ENCODE data around the gene EREG.

EREG gene

GRCh38 chr4:74361671-74362070 is 3.3 kb upstream of the EREG start:
- Histone ChIP-seq H3K27me3 (ENCODE audit: insufficient read depth, low read depth) (no peaks in the 10 kb centered on the region), H3K79me2 (ENCODE audit: insufficient read depth, low read depth) (no peaks in the 10 kb centered on the region), H3K36me3 (ENCODE audit: insufficient read depth) (no peaks in the 10 kb centered on the region), H4K20me1 (ENCODE audit: insufficient read depth) (no peaks in the 10 kb centered on the region), H3K9ac (no peak overlapping the region), H3K4me3 (IDR thresholded peaks at IDR 0.05; ENCODE audit: insufficient read depth, low read depth, low read length) (no peak overlapping the region), H3K27ac (no peak overlapping the region), H2AFZ (ENCODE audit: low read depth) (no peak overlapping the region), H3K4me1 (ENCODE audit: low read depth, poor library complexity, severe bottlenecking) (peaks cover 12% of the 10 kb centered on the region), H3K4me2 (no peak overlapping the region)
- TF ChIP-seq CTCF (conservative IDR thresholded peaks at IDR 0.05; ENCODE audit: low read depth, low read length), result no peak

- no peaks in the 10 kb centered on the region for H3K36me3 ChIP-seq (ENCODE audit: insufficient read depth)
- no peak overlapping the region for H3K4me3 ChIP-seq (IDR thresholded peaks at IDR 0.05; ENCODE audit: insufficient read depth, low read depth, low read length)
- no peak overlapping the region for H3K27ac ChIP-seq
- H4K20me1 ChIP-seq (ENCODE audit: insufficient read depth), result no peaks in the 10 kb centered on the region
- peaks cover 19% of the 10 kb centered on the region for H3K4me1 ChIP-seq (ENCODE audit: low read depth, poor library complexity, severe bottlenecking)
- H2AFZ ChIP-seq (ENCODE audit: low read depth), result no peak overlapping the region
- no peaks in the 10 kb centered on the region for H3K27me3 ChIP-seq (ENCODE audit: insufficient read depth, low read depth)
- no peak for TF ChIP-seq CTCF (conservative IDR thresholded peaks at IDR 0.05; ENCODE audit: low read depth, low read length)
- no peaks in the 10 kb centered on the region for H3K79me2 ChIP-seq (ENCODE audit: insufficient read depth, low read depth)
- H3K4me2 ChIP-seq, result no peak overlapping the region
- H3K9ac ChIP-seq, result no peak overlapping the region
These were observed 2.6 kb upstream of the EREG start for GRCh38 chr4:74362347-74362746.

- no peak for TF ChIP-seq CTCF (conservative IDR thresholded peaks at IDR 0.05; ENCODE audit: low read depth, low read length)
- Histone ChIP-seq H3K4me1 (ENCODE audit: low read depth, poor library complexity, severe bottlenecking) (peaks cover 19% of the 10 kb centered on the region), H2AFZ (ENCODE audit: low read depth) (no peak overlapping the region), H3K27me3 (ENCODE audit: insufficient read depth, low read depth) (no peaks in the 10 kb centered on the region), H3K9ac (no peak overlapping the region), H4K20me1 (ENCODE audit: insufficient read depth) (no peaks in the 10 kb centered on the region), H3K27ac (no peak overlapping the region), H3K36me3 (ENCODE audit: insufficient read depth) (no peaks in the 10 kb centered on the region), H3K4me2 (no peak overlapping the region), H3K4me3 (IDR thresholded peaks at IDR 0.05; ENCODE audit: insufficient read depth, low read depth, low read length) (no peak overlapping the region), H3K79me2 (ENCODE audit: insufficient read depth, low read depth) (no peaks in the 10 kb centered on the region)
These were observed 691 bp upstream of the EREG start for GRCh38 chr4:74364256-74364651.

- Histone ChIP-seq H3K27me3 (ENCODE audit: insufficient read depth, low read depth) (no peaks in the 10 kb centered on the region), H3K36me3 (ENCODE audit: insufficient read depth) (no peaks in the 10 kb centered on the region), H3K4me1 (ENCODE audit: low read depth, poor library complexity, severe bottlenecking) (peaks cover 19% of the 10 kb centered on the region), H3K27ac (peak overlapping the region; percentile 46; the same call in 1 of the 2 replicates), H4K20me1 (ENCODE audit: insufficient read depth) (no peaks in the 10 kb centered on the region), H2AFZ (ENCODE audit: low read depth) (no peak overlapping the region), H3K4me3 (IDR thresholded peaks at IDR 0.05; ENCODE audit: insufficient read depth, low read depth, low read length) (no peak overlapping the region), H3K79me2 (ENCODE audit: insufficient read depth, low read depth) (no peaks in the 10 kb centered on the region), H3K9ac (no peak overlapping the region), H3K4me2 (peak overlapping the region; percentile 44)
- TF ChIP-seq CTCF (conservative IDR thresholded peaks at IDR 0.05; ENCODE audit: low read depth, low read length), result no peak
These were observed 816 bp downstream of the EREG start for GRCh38 chr4:74365761-74366160.

All from KMS-11 (cell line).